A549 (cell line): Measurements from ENCODE around the gene FAM180A.

ENCODE experiments used
- CEBPB ChIP-seq, 2 experiments: fragments of >200 bp in 1 of 2; sonication (Bioruptor Twin) in 1 of 2; formaldehyde crosslinking in 1 of 2; IDR thresholded peaks; 2 replicates each; pipeline ENCODE4 v1.6.1; 2012 to 2016
- CHD2 ChIP-seq: fragments of 150-350 bp; IDR thresholded peaks from 2 replicates; pipeline ENCODE4 v1.6.1; 2014; ENCODE audit warnings: low read length; ENCODE audit not compliant: partially characterized antibody
- CTCF ChIP-seq: fragments of >200 bp; sonication (Bioruptor Twin); formaldehyde crosslinking; IDR thresholded peaks from 3 replicates; pipeline ENCODE4 v1.5.1; 2016
- HMGXB4 ChIP-seq: fragments of 250-450 bp; sonication (Bioruptor Pico); IDR thresholded peaks from 2 replicates; pipeline ENCODE4 v1.5.0; 2021; ENCODE audit warnings: mild to moderate bottlenecking, moderate library complexity, borderline replicate concordance
- KDM5A ChIP-seq: fragments of 200-600 bp; sonication (generic); IDR thresholded peaks from 2 replicates; pipeline ENCODE4 v1.6.1; 2016; ENCODE audit warnings: antibody characterized with exemption, mild to moderate bottlenecking
- MAX ChIP-seq: IDR thresholded peaks from 2 replicates; pipeline ENCODE4 v1.6.1; 2012
- MYC ChIP-seq: IDR thresholded peaks from 2 replicates; pipeline ENCODE4 v1.6.1; 2012; ENCODE audit warnings: mild to moderate bottlenecking, inconsistent platforms, low read length, improper control_type of control experiment, borderline replicate concordance
- NR3C1 ChIP-seq: fragments of >200 bp; sonication (Bioruptor Twin); formaldehyde crosslinking; IDR thresholded peaks from 3 replicates; pipeline ENCODE4 v1.6.1; 2017
- POLR2A ChIP-seq: IDR thresholded peaks from 2 replicates; pipeline ENCODE4 v1.6.1; 2012; ENCODE audit warnings: mild to moderate bottlenecking, low read length
- RAD21 ChIP-seq, 2 experiments: fragments of >200 bp in 1 of 2; sonication (Bioruptor Twin) in 1 of 2; formaldehyde crosslinking in 1 of 2; IDR thresholded peaks in 1 of 2; conservative IDR thresholded peaks in 1 of 2; 2 replicates in 1 of 2; 3 replicates in 1 of 2; pipeline ENCODE4 v1.6.1; 2012 to 2018; ENCODE audit warnings: inconsistent platforms in 1 of 2
- REST ChIP-seq: fragments of 200-600 bp; sonication (generic); IDR thresholded peaks from 2 replicates; pipeline ENCODE4 v1.6.1; 2016; ENCODE audit warnings: antibody characterized with exemption, mild to moderate bottlenecking, moderate library complexity
- SREBF2 ChIP-seq: fragments of 450-650 bp; IDR thresholded peaks from 2 replicates; pipeline ENCODE4 v1.6.1; 2014; ENCODE audit warnings: mild to moderate bottlenecking, moderate library complexity
- USF2 ChIP-seq: fragments of 450-650 bp; IDR thresholded peaks from 2 replicates; pipeline ENCODE4 v1.6.1; 2014; ENCODE audit warnings: antibody characterized with exemption

GRCh38 chr7:135707570-135707966 lies 41.0 kb downstream of the FAM180A start:
- TF ChIP-seq CHD2 (no peak), NR3C1 (no peak), RAD21 (conservative IDR thresholded peaks at IDR 0.05 in 1 of 2, IDR thresholded peaks at IDR 0.05 in 1 of 2) (no peak), REST (no peak), CTCF (no peak), POLR2A (no peak), MYC (no peak), SREBF2 (no peak), HMGXB4 (no peak), KDM5A (no peak), MAX (no peak), CEBPB (IDR thresholded peaks at IDR 0.05) (no peak), USF2 (no peak)
